Measurements from ENCODE around the gene TMEM30A. TPM values are rescaled to one million over a fixed set of nuclear protein-coding genes. Genes with fewer than 3 reads are reported as not detected.

The TMEM30A gene
- total RNA-seq, 1 experiment from 2014 or later: 130 TPM

- ATAC-seq (no peak), DNase-seq (ENCODE audit: low read depth, low spot score) (no peak)
- H3K36me3 ChIP-seq (ENCODE audit: control insufficient read depth, insufficient read depth, low read length): no peaks in the 10 kb centered on the region
- no peak overlapping the region for H3K27ac ChIP-seq (ENCODE audit: low read length)
- ChIA-PET CTCF (interaction anchor here (0.6 kb wide), 1 partner anchor 73 kb away, joined by 3 read pairs; no protein-coding TSS in a partner anchor), POLR2A (no interaction called here)
- in situ Hi-C loops (cut with HindIII; ENCODE audit: low pct_unique_long_range_greater_than_20kb, low sequenced_read_pairs): no loop called here
- intact Hi-C loops (cut with micrococcal nuclease; ENCODE audit: unreplicated experiment): no loop called here
- BruUV-seq (replicated peaks): no TSS peak
- H3K9me3 ChIP-seq (ENCODE audit: control insufficient read depth, insufficient read depth, low read depth, low read length): no peaks in the 10 kb centered on the region
- H3K4me3 ChIP-seq (ENCODE audit: low read depth in 2 of 2, low read length in 2 of 2): no peak overlapping the region
- TF ChIP-seq POLR2AphosphoS5 (IDR thresholded peaks at IDR 0.05; ENCODE audit: low read depth, low read length) (no peak), TCF7L2 (IDR thresholded peaks at IDR 0.05; ENCODE audit: low read depth, low read length) (no peak), SIN3A (IDR thresholded peaks at IDR 0.05; ENCODE audit: borderline replicate concordance, insufficient read depth, low read depth, low read length) (no peak), REST (IDR thresholded peaks at IDR 0.05; ENCODE audit: insufficient read depth in 1 of 2, low read depth in 2 of 2, low read length in 1 of 2) (no peak), CTCF (IDR thresholded peaks at IDR 0.05) (no peak)
- H3K4me1 ChIP-seq (ENCODE audit: control insufficient read depth, insufficient read depth, low read length): no peaks in the 10 kb centered on the region
- H3K27me3 ChIP-seq (ENCODE audit: control insufficient read depth, insufficient read depth, low read length): no peaks in the 10 kb centered on the region
Measured at GRCh38 chr6:75299801-75300530, 15.4 kb upstream of the TMEM30A start.

GRCh38 chr6:75296811-75297779 is 12.5 kb upstream of the TMEM30A start:
- H3K36me3 ChIP-seq (ENCODE audit: control insufficient read depth, insufficient read depth, low read length): no peaks in the 10 kb centered on the region
- TF ChIP-seq TCF7L2 (IDR thresholded peaks at IDR 0.05; ENCODE audit: low read depth, low read length) (no peak), SIN3A (IDR thresholded peaks at IDR 0.05; ENCODE audit: borderline replicate concordance, insufficient read depth, low read depth, low read length) (no peak), REST (IDR thresholded peaks at IDR 0.05; ENCODE audit: insufficient read depth in 1 of 2, low read depth in 2 of 2, low read length in 1 of 2) (no peak), CTCF (IDR thresholded peaks at IDR 0.05) (peak; percentile 69; the same call in 1 of the 2 replicates), POLR2AphosphoS5 (IDR thresholded peaks at IDR 0.05; ENCODE audit: low read depth, low read length) (no peak)
- H3K9me3 ChIP-seq (ENCODE audit: control insufficient read depth, insufficient read depth, low read depth, low read length): no peaks in the 10 kb centered on the region
- POLR2A ChIA-PET: no interaction called here
- ATAC-seq (peak; percentile 83), DNase-seq (ENCODE audit: low read depth, low spot score) (peak; percentile 51)
- in situ Hi-C loops (cut with HindIII; ENCODE audit: low pct_unique_long_range_greater_than_20kb, low sequenced_read_pairs) (no loop called here), intact Hi-C loops (cut with micrococcal nuclease; ENCODE audit: unreplicated experiment) (loop anchor here (1.0 kb wide), 1 partner anchor 229 kb away; no protein-coding TSS in a partner anchor)
- no peak overlapping the region for H3K4me3 ChIP-seq (ENCODE audit: low read depth in 2 of 2, low read length in 2 of 2)
- H3K27ac ChIP-seq (ENCODE audit: low read length): peak overlapping the region; percentile 54; the same call in 1 of the 2 replicates
- no peaks in the 10 kb centered on the region for H3K4me1 ChIP-seq (ENCODE audit: control insufficient read depth, insufficient read depth, low read length)
- no peaks in the 10 kb centered on the region for H3K27me3 ChIP-seq (ENCODE audit: control insufficient read depth, insufficient read depth, low read length)
- CTCF ChIA-PET: interaction anchor here (0.6 to 1.1 kb wide), 3 partner anchors 30 to 352 kb away, joined by 3 to 5 read pairs (median 3); no protein-coding TSS in a partner anchor
- BruUV-seq (replicated peaks): no TSS peak
